DND-41 (cell line): ENCODE data around the gene BUB1.

ENCODE experiments used
- EZH2 ChIP-seq: IDR thresholded peaks from 3 replicates; pipeline ENCODE4 v1.6.1; 2012; ENCODE audit warnings: borderline replicate concordance, low read depth, mild to moderate bottlenecking, moderate library complexity, low read length, inconsistent platforms; ENCODE audit not compliant: severe bottlenecking
- TF ChIP-seq, protein P1 (sequence below): IDR thresholded peaks from 2 replicates; pipeline ENCODE4 v1.5.1; 2012; ENCODE audit warnings: borderline replicate concordance, low read length, moderate library complexity, mild to moderate bottlenecking; ENCODE audit not compliant: poor library complexity, severe bottlenecking; ENCODE audit errors: extremely low read depth

DNA sequence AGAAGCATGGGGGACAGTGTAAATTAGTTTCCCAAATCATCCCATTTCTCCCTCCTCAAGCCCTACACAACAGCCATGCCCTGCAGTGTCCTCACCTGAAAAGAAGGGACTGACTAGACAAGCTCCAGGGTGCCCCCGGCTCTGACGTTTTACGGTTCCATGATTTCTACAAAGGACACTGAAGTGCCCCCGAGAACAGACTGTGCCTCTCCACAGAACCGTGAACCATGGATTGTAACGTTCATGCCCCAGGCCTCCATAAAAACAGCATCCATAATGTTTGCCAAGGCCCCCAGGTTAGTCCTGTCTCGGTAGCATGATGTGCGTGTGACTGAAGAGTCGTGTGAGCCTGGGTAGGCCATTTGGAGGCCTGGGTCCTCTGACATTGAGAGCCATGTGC is 47.5 kb upstream of the BUB1 start:
- no peak for TF ChIP-seq EZH2
- TF ChIP-seq, protein P1, sequence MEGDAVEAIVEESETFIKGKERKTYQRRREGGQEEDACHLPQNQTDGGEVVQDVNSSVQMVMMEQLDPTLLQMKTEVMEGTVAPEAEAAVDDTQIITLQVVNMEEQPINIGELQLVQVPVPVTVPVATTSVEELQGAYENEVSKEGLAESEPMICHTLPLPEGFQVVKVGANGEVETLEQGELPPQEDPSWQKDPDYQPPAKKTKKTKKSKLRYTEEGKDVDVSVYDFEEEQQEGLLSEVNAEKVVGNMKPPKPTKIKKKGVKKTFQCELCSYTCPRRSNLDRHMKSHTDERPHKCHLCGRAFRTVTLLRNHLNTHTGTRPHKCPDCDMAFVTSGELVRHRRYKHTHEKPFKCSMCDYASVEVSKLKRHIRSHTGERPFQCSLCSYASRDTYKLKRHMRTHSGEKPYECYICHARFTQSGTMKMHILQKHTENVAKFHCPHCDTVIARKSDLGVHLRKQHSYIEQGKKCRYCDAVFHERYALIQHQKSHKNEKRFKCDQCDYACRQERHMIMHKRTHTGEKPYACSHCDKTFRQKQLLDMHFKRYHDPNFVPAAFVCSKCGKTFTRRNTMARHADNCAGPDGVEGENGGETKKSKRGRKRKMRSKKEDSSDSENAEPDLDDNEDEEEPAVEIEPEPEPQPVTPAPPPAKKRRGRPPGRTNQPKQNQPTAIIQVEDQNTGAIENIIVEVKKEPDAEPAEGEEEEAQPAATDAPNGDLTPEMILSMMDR = no peak
